Psoas muscle (tissue), 8 donors: ENCODE measurements around the gene MAML3. TPM values are rescaled to one million over a fixed set of nuclear protein-coding genes. Genes with fewer than 3 reads are reported as not detected.
A peak's percentile ranks its signal among the peaks of the same experiment; 100 is the strongest.

Experiments used
- ATAC-seq, 4 donors: fragments of 200-7000 bp; cut with Tn5 transposase; one replicate each; pipeline ENCODE4 v1.9.1; 2020; ENCODE audit warnings: moderate library complexity in 3 of 4, mild to moderate bottlenecking in 2 of 4
- DNase-seq, 2 donors: peaks; one replicate each; pipeline ENCODE4 v3.0.0-alpha.2; 2020
- H3K27ac ChIP-seq: fragments of 200-600 bp; one replicate; pipeline ENCODE4 v1.8.0; 2022
- H3K27me3 ChIP-seq, 3 donors: fragments of 200-600 bp in 1 of 3; one replicate each; pipeline versions ENCODE4 v1.6.1 to v1.8.0; 2013 to 2022; ENCODE audit warnings: low read length in 2 of 3, mild to moderate bottlenecking in 2 of 3, moderate library complexity in 1 of 3; ENCODE audit not compliant: insufficient read depth in 3 of 3
- H3K36me3 ChIP-seq, 2 donors: fragments of 200-600 bp in 1 of 2; one replicate each; pipeline versions ENCODE4 v1.6.1 to v1.8.0; 2013 to 2022; ENCODE audit warnings: low read depth in 1 of 2, mild to moderate bottlenecking in 1 of 2, moderate library complexity in 1 of 2; ENCODE audit not compliant: insufficient read depth in 1 of 2
- H3K4me1 ChIP-seq: fragments of 200-600 bp; one replicate; pipeline ENCODE4 v1.8.0; 2022
- H3K4me3 ChIP-seq: fragments of 200-600 bp; one replicate; pipeline ENCODE4 v1.8.0; 2022; ENCODE audit warnings: mild to moderate bottlenecking
- H3K9me3 ChIP-seq: fragments of 200-600 bp; one replicate; pipeline ENCODE4 v1.8.0; 2022
- CTCF ChIP-seq: fragments of 200-600 bp; IDR thresholded peaks from one replicate; pipeline ENCODE4 v1.8.0; 2022; ENCODE audit warnings: antibody characterized with exemption
- WGBS, 3 donors: extraction: QIAGEN DNeasy Blood & Tissue Kit; methylation state at CpG; one replicate each; pipeline versions ENCODE4 v1.1.6 to v1.1.7; 2013; 5-methylcytosine and 5-hydroxymethylcytosine counted together
- intact Hi-C, 2 donors: fragments of 100-400 bp; cut with DNase I; formaldehyde crosslinking; loops; one replicate each; pipeline versions ENCODE4 v1.11.0 to v1.14.2; 2022
- polyA plus RNA-seq, 3 donors: library from polyadenylated mRNA; stranded (reverse); fragments of 200-250 nt; gene quantifications; one replicate each; pipeline ENCODE4 v1.2.3, GENCODE V29; 2013
- total RNA-seq, 4 donors: library from RNA; stranded (reverse); fragmentation: NEBNext Ultra II Directional in 2 of 4; extraction: Animal tissue kit (Norgen Biotek cat#: 25700) in 2 of 4; gene quantifications; one replicate each; pipeline versions ENCODE4 v1.2.1 to v1.2.4, GENCODE V29; 2021 to 2023
- donor health status: healthy with polysubstance abuse.
- donor health status: DM: no; HTN: no; CAD: no; lungs with moderate emphysema.
- donor health status: Bipolar disorder and iron deficiency.
- donor health status: healthy.
- donor health status: DM: yes; HTN: yes; CAD: no.
- donor health status: DM: no; HTN: no; CAD: no.
- donor health status: DM: no; HTN: no; CAD: no.
- donor health status: DM: yes; HTN: yes; CAD: no.

The MAML3 gene
- total and polyA plus RNA-seq, 7 donors: 0.43 to 2.7 (median 0.74) TPM

- DNase-seq: no peak
- intact Hi-C loops: loop anchor here in 1 of 2 donors (10.0 kb wide), 1 partner anchor 308 kb away; no protein-coding TSS in a partner anchor
- peaks cover 25% of the 10 kb centered on the region for H3K4me1 ChIP-seq
- TF ChIP-seq CTCF: no peak
- WGBS, 3 donors: 77 to 81% (median 78%) methylated on average over 4 of the region's 4 CpGs
- H3K27me3 ChIP-seq: no peaks in the 10 kb centered on the region
- no peak for ATAC-seq
- no peaks in the 10 kb centered on the region for H3K9me3 ChIP-seq
- H3K4me3 ChIP-seq: no peak overlapping the region
- no peaks in the 10 kb centered on the region for H3K36me3 ChIP-seq
- no peak overlapping the region for H3K27ac ChIP-seq
These were observed 111.3 kb downstream of the MAML3 start for GRCh38 chr4:140042634-140043033.

GRCh38 chr4:140038031-140038533 lies 115.9 kb downstream of the MAML3 start:
- ATAC-seq: peak in 1 of 4 donors; percentile 26
- intact Hi-C loops: no loop called here
- no peak for DNase-seq
- no peak overlapping the region for H3K4me3 ChIP-seq
- H3K36me3 ChIP-seq: no peaks in the 10 kb centered on the region
- no peak overlapping the region for H3K27ac ChIP-seq
- H3K9me3 ChIP-seq: no peaks in the 10 kb centered on the region
- WGBS, 3 donors: 76 to 82% (median 78%) methylated on average over 3 of the region's 3 CpGs
- peaks cover 11% of the 10 kb centered on the region for H3K4me1 ChIP-seq
- TF ChIP-seq CTCF: no peak
- no peaks in the 10 kb centered on the region for H3K27me3 ChIP-seq

DNA sequence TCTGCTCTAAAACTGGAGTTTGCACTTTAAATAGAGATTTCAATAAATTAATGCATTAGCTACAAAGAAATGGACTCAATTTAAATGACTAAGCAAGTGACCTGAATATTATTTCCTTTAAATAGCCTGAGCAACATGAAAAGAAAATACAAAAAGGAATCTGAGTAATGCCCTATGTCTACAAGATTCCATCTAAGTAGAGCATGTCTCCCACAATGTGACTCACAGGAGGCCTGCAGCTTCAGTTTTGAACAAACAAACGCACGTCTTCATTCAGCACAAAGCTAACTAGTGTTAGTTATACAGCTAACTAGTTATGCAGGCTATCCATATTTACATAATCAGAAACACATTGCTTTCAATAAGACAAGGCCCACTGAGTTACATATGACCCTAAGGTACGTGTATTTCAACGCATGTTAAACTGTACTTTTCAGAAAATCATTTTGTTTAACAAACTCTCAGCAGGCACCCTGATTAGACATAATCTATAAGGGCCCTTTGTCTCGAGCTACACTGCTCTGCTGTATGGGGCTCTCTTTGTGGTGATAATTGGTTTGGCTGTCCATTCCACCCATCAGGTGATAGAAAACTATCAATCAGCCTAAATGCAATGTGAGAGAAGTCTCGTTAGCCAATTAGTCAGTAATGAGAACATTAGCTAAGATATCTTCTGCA lies 116.5 kb downstream of the MAML3 start:
- no peak for DNase-seq
- no peaks in the 10 kb centered on the region for H3K27me3 ChIP-seq
- 91% methylated on average over 6 of the region's 6 CpGs for WGBS, 3 donors
- H3K4me1 ChIP-seq: peaks cover 11% of the 10 kb centered on the region
- ATAC-seq: peak in 2 of 4 donors; percentile 58 to 76
- intact Hi-C loops: no loop called here
- no peak overlapping the region for H3K27ac ChIP-seq
- H3K9me3 ChIP-seq: no peaks in the 10 kb centered on the region
- no peak overlapping the region for H3K4me3 ChIP-seq
- no peaks in the 10 kb centered on the region for H3K36me3 ChIP-seq
- no peak for TF ChIP-seq CTCF

GRCh38 chr4:140031706-140032105 lies 122.3 kb downstream of the MAML3 start:
- intact Hi-C loops: no loop called here
- H3K27ac ChIP-seq: no peak overlapping the region
- H3K36me3 ChIP-seq: no peaks in the 10 kb centered on the region
- peaks cover 3% of the 10 kb centered on the region for H3K4me1 ChIP-seq
- H3K9me3 ChIP-seq: no peaks in the 10 kb centered on the region
- no peak overlapping the region for H3K4me3 ChIP-seq
- no peak for ATAC-seq
- 51 to 75% (median 53%) methylated on average over 2 of the region's 2 CpGs for WGBS, 3 donors
- no peak for TF ChIP-seq CTCF
- H3K27me3 ChIP-seq: no peaks in the 10 kb centered on the region
- no peak for DNase-seq

- Histone ChIP-seq H3K36me3 (no peaks in the 10 kb centered on the region), H3K9me3 (no peaks in the 10 kb centered on the region), H3K4me3 (no peak overlapping the region), H3K27ac (no peak overlapping the region), H3K27me3 (no peaks in the 10 kb centered on the region), H3K4me1 (no peaks in the 10 kb centered on the region)
- ATAC-seq (no peak), DNase-seq (no peak)
- TF ChIP-seq CTCF: no peak
- WGBS, 3 donors: 93 to 95% (median 94%) methylated on average over 6 of the region's 6 CpGs
- intact Hi-C loops: no loop called here
These were observed 122.9 kb downstream of the MAML3 start for GRCh38 chr4:140031061-140031460.
